ENCODE measurements around the gene ROPN1L.
"Not testable (repeated sequence)": the region's sequence is repeated elsewhere in the genome, so short reads cannot be mapped to it uniquely, and the experiment has no call there.

ROPN1L gene

DNA sequence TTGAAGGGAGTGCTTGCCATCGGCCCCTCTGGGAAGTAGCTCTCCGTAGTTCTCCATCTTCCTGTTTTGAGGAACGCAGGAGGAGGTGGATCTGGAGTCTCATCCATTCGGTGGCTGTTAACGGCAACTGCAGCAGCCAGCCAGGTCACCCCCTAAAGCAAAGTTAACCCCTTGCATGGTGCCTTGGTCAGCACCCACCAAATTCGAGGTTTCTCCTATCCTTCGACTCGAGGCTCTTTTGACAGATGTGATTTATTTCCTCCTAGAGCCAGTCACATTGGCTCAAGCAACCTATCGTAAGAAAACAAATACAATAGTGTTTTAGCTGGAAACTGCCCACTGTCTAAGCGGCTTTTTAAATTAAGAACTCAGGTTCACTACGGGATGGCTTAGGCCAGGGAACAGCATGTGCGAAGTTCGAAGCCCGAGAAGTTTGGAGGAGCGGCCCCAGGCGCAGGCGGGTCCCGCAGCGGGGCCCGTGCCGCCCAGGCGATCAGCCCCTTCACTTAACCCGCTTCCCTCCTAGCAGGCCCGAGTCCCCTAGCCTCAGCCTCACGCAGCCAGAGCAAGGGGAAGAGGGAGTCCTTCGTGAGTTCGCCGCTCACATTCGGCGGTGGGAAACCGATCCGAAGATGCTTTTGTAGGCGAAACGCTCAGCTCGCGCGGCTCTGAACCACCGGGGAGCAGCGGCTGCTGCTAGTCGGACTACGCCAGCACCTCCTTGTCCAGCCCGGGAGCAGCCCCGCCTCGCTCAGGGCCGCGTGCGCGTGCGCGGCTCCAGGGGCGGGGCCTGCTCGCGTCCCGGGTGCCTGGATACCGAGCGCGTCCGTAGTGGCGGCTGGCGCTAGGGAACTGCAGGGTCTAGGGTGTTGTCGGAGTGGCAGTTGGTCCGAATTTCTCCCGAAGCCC lies at the start of gene ROPN1L:
TSS of gene ROPN1L (plus strand) at position 797 of the 909 bp plus-strand sequence. CDS start 289 bp downstream, outside the sequence.
- no peak for FAIRE-seq

DNA sequence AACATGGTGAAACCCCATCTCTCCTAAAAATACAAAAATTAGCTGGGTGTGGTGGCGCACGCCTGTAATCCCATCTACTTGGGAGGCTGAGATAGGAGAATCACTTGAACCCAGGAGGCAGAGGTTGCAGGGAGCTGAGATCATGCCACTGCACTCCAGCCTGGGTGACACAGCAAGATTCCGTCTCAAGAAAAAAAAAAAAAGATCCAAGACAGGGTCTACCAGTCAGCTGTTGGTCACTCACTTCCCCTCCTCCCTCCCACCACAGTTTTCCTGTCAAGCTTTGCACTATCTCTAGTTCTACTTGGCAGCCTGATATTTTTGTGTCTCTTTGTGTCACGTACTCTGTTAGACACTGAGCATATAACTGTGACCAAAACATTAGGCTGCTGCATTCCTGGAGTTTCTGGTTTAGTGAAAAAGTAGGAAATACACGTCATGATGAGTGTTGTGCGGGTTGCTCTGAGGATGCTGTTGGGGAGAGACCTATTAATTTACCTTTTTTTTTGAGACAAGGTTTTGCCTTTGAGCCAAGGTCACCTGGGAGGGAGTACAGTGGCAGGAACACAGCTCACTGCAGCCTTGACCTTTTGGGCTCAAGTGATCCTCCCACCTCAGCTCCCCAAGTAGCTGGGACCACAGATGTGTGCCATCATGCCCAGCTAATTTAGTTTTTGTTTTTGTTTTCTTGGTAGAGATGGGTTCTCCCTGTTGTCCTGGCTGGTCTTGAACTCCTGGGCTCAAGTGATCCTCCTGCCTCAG lies 48.9 kb upstream of the ROPN1L start:
- not testable (repeated sequence) for FAIRE-seq

DNA sequence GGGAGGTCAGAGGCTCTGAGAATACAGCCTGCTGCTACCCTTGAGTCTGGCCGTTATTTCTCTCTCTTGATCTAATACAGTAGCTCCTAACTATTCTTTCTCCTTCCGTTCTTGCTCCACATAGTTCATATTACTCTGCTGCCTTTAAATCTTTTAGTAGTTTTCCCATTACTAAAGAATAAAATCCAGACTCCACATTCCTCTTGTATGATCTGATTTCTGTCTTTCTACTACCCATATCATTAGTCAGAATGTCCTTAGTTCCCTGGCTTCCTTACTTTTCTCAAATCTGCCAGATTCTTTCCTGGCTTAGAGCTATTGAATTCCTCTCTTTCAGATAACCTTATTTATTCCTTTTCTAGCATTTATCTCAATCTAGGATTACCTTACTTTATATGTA lies 48.2 kb upstream of the ROPN1L start:
- FAIRE-seq: no peak

DNA sequence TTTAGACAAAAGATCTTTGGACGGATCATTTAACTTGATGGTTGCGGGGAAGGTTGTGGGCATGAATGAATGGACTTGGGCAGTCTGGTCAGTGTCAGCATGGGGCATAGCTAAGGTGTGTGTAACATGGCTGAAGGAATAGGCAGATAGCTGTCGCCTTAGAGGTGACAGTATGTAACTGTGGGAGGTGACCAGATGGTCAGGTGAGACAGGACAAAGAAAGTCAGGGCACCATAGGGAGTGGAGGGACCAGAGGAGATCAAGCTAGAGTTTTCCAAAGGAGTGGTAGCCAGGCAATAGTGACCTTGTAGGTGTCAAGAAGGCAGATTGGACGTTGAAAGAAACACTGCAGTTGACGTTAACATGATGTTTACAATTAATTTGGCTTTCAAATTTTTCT lies 45.1 kb upstream of the ROPN1L start:
- FAIRE-seq: no peak

DNA sequence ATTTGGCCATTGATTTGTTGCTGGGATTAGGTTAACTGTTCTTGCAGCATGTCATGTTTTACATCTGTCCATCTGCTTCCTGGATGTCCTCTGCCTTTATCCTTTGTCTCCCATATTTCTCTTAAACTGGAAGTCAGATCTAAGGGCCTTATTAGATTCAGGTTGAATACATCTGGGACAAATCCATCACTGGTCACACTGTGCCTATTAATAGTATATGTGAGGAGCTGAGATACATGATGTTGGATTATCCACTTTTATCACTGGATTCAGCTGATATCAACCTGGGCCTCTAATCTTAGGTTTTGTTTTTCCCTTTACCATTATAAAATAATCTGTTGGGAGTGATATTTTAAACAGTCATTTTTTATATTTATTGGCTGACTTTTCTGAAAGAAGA lies 41.8 kb upstream of the ROPN1L start:
- no peak for FAIRE-seq

DNA sequence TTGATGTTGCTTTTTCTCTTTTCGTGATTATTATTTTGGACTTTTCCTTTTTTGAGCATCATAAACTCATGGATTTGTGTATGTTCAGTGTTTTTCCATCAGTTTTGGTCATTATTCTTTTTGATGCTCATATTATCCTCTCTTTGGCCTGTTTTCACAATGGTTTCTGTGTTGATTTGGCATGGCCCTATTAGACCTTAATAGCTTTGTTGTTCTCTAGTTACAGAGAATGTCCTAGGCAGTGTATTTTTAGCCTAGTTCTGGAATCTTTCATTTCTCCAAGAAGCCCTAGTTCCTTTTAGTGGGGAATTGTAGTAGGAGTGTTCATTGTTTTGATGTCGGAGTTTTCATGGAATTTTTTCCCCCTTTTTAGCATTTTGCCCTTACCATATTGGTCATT lies 41.3 kb upstream of the ROPN1L start:
- no peak for FAIRE-seq

DNA sequence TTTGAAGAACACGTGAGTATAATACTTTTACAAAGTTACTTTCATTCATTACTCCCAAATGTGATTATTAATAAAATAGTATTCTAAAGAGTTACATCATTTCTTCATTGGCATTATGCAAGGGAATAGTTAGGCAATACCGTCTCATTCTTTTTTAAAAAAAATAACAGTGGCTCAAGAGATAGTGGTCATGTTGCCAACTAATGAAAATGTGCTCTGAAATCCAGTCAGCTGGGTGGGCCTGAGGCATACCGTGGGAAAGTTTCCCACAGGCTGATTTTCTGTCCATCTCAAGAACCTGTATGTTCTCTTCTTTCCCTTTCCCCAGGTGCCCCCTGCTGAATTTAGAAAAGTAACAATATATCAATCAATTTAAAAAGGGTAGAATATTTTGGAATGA lies 40.8 kb upstream of the ROPN1L start:
- no peak for FAIRE-seq

DNA sequence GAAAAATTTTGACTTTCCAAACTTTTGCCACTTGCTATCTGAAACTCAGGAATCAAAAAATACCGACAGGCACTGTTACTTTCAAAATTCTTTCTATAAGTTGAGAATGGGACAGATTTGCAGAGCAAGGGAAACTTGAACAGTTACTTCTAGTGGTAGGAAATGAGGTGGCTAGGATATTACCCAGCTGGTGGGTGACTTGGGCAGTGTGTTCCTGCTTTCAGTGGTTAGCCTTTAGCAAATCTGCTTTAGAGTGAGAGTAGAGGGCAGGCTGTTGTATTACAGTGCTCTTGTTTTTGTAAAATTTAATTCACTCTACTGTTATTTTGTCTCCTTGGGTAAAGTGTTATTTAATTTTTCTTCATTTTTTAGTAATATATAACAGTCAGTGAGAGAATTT lies 40.2 kb upstream of the ROPN1L start:
- no peak for FAIRE-seq

DNA sequence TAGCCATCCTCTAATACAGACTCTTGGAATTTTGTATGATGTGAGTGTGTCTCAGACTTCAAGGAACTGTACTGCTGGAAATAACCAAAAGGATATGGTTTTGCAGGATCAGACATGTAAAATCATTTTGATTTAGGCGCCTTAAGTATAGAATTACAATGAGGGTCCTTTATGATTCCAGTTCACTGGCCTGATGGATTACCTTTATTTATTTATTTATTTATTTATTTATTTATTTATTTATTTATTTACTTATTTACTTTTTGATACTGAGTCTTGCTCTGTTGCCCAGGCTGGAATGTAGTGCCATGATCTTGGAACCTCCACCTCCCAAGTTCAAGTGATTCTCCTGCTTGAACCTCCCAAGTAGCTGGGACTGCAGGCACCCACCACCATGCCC lies 37.9 kb upstream of the ROPN1L start:
- no peak for FAIRE-seq

DNA sequence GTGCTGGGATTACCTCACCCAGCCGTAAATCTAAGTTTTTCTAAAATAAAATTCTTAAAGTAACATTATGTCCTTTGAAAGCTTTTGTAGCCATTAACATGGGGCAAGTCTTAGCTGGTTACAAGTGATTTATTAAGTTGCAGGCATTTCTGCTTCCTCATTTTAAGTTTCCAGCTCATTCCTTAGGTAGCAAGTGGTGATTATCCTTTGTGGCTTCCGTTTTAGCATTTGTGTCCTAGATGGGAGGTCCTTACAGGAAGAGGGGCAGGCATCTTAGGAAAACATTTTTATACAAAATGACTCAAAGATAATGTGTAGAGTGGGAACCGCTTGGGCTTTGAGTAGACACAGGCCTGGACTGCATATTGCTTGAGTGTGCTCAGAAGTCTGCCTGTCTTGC lies 35.0 kb upstream of the ROPN1L start:
- FAIRE-seq: no peak

DNA sequence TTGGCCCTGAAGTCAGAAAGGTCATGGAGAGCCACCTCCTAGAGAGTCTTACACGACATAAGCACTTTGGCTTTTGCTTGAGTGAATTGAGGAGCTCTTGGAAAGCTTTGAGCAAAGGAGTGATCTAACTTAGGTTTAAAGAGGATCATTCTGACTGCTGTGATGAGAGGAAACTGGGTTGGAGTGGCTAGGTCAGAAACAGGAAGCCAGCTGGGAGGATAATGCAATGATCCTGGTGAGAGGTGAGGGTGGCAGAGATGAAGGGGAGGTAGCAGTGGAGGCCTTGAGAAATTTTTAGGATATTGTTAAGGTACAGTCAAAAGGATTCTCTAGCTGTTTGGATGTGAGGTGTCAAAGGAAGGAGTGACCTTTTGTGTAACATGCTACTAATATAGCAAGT lies 32.2 kb upstream of the ROPN1L start:
- no peak for FAIRE-seq

DNA sequence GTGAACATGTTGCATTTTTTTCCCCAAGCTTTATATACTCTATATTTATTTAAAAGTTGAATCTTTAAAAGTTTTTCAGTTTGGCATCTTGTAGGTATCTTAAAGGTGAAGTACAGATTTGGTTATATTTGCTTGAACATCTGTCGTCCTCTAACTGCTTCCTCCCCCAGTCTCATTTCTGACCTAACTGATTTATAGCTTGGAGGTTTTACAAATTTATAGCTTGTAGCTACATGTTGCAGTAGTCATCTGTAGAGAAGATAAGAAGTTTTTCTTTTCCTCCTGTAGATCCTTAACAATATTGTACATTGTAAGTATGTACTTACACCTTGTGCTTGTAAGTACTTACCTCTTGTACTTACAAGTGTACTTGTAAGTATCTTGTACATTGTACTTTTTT lies 31.0 kb upstream of the ROPN1L start:
- no peak for FAIRE-seq

DNA sequence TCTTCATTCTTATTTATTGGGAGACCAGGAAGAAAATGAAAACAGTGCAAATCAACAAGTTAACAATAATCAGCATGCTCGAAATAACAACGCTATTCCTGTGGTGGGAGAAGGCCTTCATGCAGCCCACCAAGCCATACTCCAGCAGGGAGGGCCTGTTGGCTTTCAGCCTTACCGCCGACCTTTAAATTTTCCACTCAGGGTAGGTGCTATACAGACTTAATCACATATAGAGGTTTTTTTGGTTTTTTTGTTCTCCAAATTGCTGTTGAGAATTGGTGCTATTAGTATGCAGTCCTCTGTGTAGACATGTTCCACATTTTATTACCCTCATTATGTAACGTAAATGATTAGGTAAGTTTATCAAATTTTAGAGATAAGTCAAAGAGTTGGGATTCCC lies 30.3 kb upstream of the ROPN1L start:
- FAIRE-seq: no peak

DNA sequence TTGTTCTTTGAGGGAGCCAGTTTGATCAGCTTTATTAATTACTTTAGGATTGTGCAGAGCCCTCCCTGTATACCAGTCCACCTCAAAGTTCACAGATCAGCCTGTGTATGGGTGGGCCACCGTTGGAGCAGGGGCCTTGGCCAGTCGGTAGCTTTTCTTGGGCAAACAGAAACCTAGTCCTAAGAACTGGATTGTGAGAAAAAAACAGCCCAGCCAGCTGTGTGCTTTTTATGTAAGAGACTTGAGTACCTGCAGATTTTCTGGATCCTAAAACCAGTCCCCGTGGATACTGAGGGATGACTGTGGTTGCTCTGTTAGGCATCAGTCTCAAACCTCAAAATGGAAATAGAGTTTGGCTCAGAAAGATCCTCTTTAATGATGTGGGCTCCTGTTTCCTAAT lies 24.8 kb upstream of the ROPN1L start:
- no peak for FAIRE-seq

DNA sequence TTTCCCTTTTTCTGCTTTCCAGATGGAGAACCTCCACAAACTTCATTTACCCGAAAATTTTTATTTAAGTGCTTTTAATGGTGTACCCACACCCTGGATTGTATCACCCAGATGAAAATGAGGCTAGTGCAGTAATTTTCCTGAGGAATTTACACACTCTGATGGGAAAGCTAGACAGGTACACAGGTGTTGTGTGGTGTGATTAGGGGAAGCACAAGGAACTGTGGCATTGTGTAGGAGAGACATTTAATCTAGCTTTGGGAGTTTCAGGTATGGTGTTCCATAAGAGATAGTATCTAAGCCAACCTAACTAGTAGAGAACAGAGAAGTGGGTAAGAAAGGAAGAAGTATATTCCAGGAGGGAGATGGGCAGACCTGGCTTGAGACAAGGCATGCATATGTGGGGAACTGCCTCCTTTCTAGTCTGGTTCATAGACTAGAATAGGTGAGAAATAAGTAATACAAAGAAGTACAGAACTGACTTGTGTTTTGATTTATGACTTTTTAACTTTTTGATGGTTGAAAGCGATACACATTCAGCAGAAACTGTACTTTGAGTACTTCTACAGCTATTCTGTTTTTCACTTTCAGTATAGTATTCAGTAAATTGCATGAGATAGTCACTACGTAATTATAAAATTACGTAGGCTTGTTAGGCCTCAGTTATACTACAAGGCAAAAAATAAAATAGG lies 22.9 kb upstream of the ROPN1L start:
- no peak for FAIRE-seq

DNA sequence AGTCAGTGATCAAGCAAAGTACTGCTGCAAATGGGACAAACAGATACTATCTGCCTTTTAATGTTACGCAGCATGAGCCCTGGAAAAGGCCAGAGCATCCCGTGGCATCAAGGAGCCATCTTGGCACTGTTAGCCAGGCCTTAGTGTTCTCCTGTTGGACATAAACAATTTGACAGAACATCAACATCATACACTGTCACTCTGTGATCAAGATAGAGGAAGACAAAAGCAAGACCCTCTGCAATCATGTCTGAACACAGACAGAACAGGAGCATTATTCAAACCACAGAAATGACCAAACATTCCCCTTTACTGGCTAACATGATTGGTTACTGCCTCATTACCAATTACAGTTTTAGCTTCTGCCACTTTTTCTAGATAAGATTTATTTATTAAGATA lies 21.2 kb upstream of the ROPN1L start:
- no peak for FAIRE-seq

DNA sequence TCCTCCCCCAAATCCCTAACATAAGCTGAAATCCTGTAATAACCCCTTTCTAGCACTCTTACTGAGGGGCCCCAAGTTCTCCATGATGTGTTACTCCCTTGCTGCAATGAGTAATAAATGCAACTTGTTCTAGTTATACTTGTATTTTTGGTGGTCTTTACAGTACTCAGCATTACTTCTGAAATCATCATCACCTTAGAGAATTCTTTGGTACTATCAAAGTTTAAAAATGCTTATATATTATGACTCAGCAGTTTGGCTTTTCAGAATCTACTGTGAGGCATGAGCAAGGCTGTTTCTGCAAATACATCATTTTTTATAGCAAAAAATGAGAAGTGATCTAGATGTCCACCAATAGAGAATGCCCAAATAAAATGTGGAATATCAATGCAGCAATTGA lies 20.7 kb upstream of the ROPN1L start:
- no peak for FAIRE-seq

DNA sequence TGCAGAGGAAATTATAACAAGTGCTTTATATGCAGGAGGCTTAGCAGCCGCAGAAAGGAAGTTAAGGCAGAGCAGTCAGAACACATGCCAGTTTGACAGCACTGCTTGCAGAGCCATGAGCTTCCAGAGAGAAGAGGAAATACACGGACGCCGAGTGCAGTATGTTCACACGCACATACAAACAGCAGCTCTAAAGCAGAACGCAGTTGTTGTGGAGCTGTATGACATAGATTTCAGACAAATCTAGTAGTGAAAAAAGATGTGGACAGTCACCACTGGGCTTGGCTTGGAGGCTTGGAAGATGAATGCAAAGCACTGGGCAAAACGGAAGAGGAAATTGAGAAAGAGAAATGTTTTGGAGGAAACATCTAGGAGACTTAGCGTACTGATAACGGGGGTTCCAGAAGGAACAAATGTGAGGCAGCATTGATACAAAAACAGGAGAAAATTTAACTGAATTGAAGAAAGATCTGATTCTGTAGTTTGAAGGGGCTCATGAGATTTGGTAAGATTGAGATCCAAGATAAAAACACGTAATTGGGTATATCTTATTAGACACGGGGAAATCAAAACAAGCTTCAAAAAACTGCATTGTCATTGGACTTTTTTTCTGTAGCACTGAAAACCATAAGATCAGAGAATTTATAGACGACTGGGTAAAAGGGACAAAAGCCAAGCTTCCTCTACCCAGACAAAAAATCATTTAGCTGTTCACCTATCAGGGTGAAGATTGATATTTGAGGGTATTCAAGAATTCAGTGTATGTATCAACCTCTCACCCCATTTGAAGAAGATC lies 19.6 kb upstream of the ROPN1L start:
- FAIRE-seq: no peak

DNA sequence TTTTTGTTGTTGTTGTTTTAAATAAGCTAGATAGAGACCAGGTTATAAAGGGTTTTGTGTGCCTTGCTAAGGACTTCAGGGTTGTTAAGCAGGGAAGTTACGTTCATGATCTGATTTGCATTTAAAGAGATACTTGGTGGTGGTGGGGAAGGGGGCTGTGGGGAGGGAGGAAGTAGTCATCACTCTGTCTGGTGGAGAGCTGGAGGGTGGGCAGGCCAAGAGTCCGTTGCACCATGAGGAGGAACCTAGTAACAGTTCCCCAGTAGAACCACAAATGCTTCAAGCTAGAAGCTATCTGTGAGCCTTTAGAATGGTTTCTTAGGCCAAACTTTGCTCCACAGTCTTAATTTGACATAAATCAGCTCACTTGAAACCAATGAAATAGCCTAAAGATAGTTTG lies 18.7 kb upstream of the ROPN1L start:
- FAIRE-seq: no peak

DNA sequence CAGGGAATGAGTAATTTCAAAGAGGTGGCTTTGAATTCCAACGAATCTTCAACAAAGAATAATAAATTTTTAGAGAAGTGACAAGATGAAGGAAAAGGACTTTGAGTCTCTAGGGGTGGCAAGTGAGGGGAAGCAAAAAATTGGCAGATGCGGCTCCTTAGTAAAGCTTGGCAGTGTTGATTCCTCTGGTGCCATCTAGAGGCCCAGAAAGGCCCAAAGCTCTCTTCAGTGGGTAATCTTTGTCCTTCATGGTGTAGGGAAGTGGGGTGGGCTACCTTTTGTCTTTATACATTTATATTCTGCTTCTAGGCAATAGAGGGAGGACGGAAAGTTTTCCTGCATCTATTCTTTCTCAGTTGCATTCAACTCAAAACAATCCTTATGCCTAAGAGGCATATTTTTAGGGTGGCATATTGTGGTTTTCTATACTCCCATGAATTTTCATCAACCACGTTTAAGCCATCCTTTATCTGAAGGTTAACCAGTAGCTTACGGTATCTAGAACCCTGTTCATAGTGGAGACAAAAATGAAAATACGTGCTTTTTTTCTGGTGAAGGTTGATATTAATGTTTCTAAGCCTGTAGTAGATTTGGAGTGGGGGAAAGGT lies 17.5 kb upstream of the ROPN1L start:
- no peak for FAIRE-seq

DNA sequence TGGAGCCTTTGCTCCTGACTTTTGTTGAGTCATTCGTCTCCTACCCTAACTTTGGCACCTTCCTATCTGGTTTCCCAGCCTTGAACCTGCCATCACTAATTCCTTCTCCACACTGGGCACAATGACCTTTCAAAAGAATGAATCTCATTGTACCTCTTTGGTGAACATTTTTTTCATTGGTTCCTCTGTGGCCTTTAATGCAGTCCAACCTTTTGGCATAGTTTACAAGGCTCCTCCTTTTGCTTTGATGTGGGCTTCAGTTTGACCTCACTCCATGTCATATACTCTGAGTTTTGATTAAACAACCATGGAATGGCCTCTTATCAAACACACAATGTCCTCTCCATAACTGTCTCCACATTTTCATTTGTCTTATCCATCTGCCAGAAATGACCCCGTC lies 14.5 kb upstream of the ROPN1L start:
- FAIRE-seq: no peak

DNA sequence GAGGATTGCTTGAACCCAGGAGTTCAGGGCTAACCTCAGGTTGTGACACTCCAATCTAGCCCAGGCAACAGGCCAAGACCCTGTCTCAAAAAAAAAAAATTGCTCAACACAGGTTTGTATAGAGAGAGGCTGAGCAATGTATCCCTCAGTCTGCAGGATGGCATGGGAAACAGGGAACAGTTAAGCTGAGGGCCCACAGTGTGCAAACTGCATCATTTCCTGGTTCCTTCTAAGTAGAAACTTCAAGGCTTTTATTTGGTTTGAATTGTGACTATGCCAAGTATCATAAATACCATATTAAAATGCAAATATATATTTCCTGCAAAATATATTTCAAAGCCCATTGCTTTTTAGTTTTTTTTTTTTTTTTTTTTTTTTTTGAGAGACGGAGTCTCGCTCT lies 13.7 kb upstream of the ROPN1L start:
- FAIRE-seq: no peak
